Loucy (cell line): ENCODE data around the gene PRKN.

Experiments
- CTCF ChIP-seq: fragments of 200-600 bp; sonication (generic); conservative IDR thresholded peaks from 2 replicates; pipeline ENCODE4 v1.5.1; 2014; ENCODE audit warnings: mild to moderate bottlenecking, antibody characterized with exemption, low read length
- EZH2phosphoT487 ChIP-seq: fragments of 200-600 bp; IDR thresholded peaks from 2 replicates; pipeline ENCODE4 v1.6.1; 2018; ENCODE audit warnings: antibody characterized with exemption, mild to moderate bottlenecking, moderate library complexity, borderline replicate concordance

GRCh38 chr6:161575523-161576254 lies 1151.9 kb downstream of the PRKN start:
- TF ChIP-seq CTCF (no peak), EZH2phosphoT487 (no peak)
